Cerebellar nuclear complex (tissue), 1 donor: ENCODE measurements around the gene DNAH8.

Experiments used
- DNase-seq, 2 experiments: peaks; one replicate each; lab custom pipeline; 2025; lab: John Stamatoyannopoulos, UW

The DNAH8 gene

GRCh38 chr6:39053854-39054576 is 338.9 kb downstream of the DNAH8 start:
- no peak for DNase-seq

- DNase-seq: no peak
Measured at GRCh38 chr6:39054577-39055142, 339.5 kb downstream of the DNAH8 start.

GRCh38 chr6:39055661-39056060 is 340.6 kb downstream of the DNAH8 start:
- DNase-seq: no peak

- DNase-seq: no peak
Measured at GRCh38 chr6:39056191-39056590, 341.1 kb downstream of the DNAH8 start.

GRCh38 chr6:39056681-39057080 is 341.6 kb downstream of the DNAH8 start:
- no peak for DNase-seq

GRCh38 chr6:39057251-39058155 is 342.4 kb downstream of the DNAH8 start:
- no peak for DNase-seq

GRCh38 chr6:39058471-39059147 is 343.5 kb downstream of the DNAH8 start:
- no peak for DNase-seq

GRCh38 chr6:39059496-39060310 is 344.6 kb downstream of the DNAH8 start:
- DNase-seq: no peak

GRCh38 chr6:39060467-39061160 is 345.5 kb downstream of the DNAH8 start:
- DNase-seq: no peak

GRCh38 chr6:39061182-39061581 is 346.1 kb downstream of the DNAH8 start:
- DNase-seq: no peak

GRCh38 chr6:39061588-39061987 is 346.5 kb downstream of the DNAH8 start:
- DNase-seq: no peak

- DNase-seq: no peak
Measured at GRCh38 chr6:39062014-39062740, 347.1 kb downstream of the DNAH8 start.

GRCh38 chr6:39063526-39063925 is 348.4 kb downstream of the DNAH8 start:
- no peak for DNase-seq

- DNase-seq: no peak
Measured at GRCh38 chr6:39065561-39065960, 350.4 kb downstream of the DNAH8 start.

GRCh38 chr6:39068391-39068790 is 353.3 kb downstream of the DNAH8 start:
- no peak for DNase-seq

GRCh38 chr6:39072830-39073229 is 357.7 kb downstream of the DNAH8 start:
- no peak for DNase-seq

- DNase-seq: no peak
Measured at GRCh38 chr6:39073471-39074355, 358.6 kb downstream of the DNAH8 start.

- DNase-seq: no peak
Measured at GRCh38 chr6:39074486-39074885, 359.4 kb downstream of the DNAH8 start.
